T-helper 2 cell (primary cell): ENCODE measurements around the gene MRPL55.
A peak's percentile ranks its signal among the peaks of the same experiment; 100 is the strongest.
"Not testable (repeated sequence)": the region's sequence is repeated elsewhere in the genome, so short reads cannot be mapped to it uniquely, and the experiment has no call there.

Experiments
- DNase-seq, 5 experiments: peaks; one replicate each; pipeline versions ENCODE4 v3.0.0 to v3.0.0-alpha.2; 2012 to 2022

Gene MRPL55

DNA sequence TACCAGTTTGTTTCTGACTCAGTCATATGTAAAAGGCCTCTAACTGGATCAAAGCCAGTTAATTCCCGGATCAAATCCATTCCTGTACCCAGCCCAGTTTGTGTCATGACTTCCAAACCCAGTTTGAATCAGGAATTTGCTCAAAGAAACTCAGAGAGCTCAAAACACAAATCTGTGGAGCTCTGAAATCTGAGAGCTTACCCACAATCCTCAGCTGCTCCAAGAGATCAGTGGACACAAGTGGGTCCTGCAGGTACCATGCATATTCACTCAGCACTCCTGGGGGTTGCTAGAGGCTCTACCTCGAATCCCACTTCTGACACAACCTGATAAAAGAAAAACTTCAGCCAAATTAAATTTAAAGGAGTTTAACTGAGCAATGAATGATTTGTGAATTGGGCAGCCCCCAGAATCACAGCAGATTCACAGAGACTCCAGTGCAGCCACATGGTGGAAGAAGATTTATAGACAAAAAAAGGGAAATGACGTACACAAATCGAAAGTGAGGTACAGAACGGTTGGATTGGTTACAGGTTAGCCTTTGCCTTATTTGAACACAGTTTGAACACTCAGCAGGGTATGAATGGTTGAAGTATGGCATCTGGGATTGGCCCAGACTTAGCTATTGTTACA is 11.9 kb upstream of the MRPL55 start:
- no peak for DNase-seq

DNA sequence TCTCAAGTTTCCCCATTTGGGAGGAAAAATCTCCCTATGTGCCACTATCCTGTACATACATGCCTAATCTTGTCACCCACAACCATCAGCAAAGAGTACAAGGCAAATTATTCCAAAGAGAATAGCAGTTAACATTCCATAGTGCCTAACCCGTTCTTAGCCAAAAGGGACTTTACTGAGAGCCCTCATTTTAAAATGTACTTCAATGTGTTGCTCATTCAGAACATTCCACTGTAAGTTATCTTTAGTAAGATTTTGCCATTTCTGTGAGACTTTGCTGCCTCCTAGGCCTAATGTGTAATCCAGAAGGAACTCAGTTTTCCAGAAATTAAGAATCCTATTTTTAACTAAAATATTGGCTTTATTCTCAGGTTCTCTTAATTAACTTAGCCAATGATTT is 11.3 kb upstream of the MRPL55 start:
- DNase-seq: no peak

DNA sequence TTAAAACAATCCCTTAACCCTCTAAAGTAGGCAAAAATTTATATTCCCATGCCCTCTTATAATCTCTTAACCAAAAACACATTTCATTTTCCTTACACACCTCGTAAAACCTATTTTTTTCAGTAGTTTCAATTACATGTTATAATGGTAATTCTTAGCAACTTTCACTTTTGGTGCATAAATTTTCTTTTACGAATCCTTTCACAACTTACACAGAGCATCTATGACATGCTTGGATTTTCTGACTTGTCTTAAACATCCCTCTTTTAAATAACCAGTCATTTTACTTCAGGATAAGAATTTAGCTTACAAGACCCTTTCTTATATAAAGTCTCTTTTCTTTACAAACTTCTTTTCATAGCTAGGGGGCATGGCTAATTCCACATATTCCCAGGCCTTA is 8.9 kb upstream of the MRPL55 start:
- DNase-seq: no peak

DNA sequence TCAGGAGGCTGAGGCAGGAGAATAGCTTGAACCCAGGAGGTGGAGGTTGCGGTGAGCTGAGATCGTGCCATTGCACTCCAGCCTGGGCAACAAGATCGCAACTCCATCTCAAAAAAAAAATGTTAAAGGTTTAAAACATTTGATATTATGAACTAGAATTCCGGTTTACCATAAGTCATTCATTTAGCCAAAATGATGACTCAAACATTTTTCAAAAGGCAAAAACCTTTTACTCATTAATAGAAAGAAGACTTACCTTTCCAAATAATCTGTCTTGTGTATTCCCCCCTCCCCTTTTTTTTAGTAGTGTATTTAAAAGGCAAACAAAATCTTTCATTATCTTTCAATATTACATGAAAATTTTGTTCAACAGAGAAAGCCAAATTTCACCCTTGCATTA is 8.2 kb upstream of the MRPL55 start:
- DNase-seq: no peak

DNA sequence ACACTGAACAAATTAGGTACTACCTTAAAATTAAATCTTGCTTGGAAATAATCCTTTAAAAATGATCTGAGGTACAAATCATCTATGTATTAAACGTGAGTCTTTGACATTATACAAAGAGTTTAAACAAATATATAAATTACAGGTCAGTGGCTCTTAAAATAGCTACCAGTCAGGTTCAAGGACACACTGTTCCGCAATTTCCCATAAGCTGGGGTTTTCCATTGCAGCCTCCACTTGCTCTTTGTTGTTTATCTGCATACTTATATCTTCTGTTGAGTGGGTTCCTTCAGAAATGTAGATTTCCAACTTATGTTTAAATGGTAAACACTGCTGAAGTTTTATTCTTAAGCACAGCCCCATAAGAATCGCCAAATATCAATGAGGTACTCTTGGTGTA is 5.7 kb upstream of the MRPL55 start:
- DNase-seq: no peak

DNA sequence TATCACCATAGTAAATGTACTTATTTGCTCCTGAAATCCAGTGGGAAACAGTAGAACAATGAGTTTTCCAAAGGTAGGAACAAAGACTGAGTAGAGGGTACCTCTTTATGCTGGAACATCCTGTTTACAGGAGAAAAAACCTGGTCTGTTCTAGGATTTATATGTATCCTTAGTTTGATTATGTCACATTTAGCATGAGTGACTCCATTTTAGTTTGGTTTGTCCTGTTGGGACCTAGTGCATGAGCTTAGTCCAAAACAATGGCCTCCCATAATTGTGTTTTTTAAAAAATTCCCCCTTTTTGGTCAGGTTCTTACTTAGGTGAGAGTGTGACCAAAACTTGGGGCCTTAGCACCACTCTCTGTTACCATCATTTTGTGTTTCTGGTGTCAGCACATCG is 3.5 kb upstream of the MRPL55 start:
- DNase-seq: no peak

DNA sequence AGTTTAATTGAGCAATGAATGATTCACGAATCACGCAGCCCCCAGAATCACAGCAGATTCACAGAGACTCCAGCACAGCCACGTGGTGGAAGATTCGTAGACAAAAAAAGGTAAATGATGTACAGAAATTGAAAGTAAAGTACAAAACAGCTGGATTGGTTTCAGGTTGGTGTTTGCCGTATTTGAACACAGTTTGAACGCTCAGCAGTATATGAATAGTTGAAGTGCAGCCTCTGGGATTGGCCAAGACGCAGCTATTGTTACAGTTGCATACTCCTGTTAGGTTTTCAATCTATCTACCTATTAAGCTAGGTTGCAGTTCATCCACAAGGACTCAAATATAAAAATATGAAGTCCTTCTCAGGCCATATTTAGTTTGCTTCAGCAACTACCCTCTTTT is 3.1 kb upstream of the MRPL55 start:
- no peak for DNase-seq

DNA sequence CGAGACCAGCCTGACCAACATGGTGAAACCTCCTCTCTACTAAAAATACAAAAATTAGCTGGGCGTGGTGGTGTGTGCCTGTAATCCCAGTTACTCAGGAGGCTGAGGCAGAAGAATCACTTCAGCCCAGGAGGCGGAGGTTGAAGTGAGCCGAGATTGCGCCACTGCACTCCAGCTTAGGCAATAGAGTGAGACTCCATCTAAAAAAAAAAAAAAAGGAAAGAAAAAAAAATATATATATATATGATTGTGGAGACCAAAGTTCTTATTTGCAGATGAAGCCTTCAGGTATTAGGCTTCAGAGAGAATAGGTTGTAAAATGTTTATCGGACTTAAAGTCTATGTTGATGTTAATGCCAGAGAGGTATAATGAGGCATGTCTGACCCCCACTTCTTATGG is 2.2 kb upstream of the MRPL55 start:
- not testable (repeated sequence) for DNase-seq

DNA sequence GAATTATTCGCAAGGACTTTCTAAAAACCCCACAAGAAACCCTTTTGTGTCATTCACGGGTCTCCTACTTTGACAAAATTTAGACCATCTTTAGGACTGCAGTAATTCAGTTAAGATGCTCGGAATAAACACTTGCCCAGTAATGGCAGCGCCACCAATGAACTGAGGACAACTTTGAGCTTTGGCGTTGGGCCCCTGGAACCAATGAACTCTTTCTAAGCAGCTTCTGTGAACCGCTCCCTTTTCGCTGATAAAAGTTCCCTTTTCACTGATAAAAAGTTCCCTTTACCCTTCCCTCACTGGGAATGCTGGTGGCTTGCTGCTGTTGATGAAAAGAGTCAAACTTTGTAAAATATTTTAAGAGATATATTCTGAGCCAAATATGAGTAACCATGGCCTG is 1.5 kb upstream of the MRPL55 start:
- no peak for DNase-seq

DNA sequence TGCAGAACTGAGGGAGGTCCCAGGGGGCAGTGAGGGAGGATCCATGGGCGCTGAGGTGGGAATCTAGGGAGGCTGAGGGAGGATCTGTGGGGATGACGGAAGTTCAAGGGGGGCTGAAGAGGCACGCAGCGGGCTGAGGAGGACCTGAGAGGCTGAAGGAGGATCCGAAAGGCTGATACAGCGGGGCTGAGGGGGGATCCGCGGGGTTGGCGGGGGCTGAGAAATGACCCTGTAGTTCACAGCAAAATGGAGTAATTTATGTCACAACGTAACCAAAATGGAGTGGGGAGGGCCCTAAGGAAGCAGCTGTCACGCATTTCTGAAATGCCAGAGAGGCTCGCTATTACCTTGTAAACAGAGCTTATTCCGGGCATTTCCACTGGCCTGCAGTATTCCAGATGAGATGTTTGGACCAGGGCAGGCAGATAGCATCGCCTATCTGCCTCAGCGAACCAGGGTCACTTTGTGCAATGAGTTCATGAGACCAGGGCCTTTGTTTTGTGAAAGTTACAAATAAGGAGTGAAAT is 926 bp upstream of the MRPL55 start:
- no peak for DNase-seq

DNA sequence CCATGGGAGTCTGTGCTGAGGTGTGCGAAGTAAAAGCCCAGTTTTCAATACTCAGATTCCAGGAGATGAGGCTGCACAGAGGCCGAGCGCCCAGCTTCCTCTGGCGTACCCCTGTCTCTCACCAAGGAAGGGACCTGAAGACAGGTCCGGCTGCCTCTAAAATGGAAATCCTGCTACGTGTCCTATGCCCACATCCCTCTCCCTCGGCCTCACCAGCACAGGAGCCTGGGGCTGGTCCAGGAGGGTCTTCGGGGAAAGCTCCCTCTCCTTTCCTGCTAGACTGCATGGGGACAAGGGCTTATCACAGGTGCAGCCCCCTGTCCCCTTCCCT is 392 bp downstream of the MRPL55 start:
- DNase-seq: no peak

DNA sequence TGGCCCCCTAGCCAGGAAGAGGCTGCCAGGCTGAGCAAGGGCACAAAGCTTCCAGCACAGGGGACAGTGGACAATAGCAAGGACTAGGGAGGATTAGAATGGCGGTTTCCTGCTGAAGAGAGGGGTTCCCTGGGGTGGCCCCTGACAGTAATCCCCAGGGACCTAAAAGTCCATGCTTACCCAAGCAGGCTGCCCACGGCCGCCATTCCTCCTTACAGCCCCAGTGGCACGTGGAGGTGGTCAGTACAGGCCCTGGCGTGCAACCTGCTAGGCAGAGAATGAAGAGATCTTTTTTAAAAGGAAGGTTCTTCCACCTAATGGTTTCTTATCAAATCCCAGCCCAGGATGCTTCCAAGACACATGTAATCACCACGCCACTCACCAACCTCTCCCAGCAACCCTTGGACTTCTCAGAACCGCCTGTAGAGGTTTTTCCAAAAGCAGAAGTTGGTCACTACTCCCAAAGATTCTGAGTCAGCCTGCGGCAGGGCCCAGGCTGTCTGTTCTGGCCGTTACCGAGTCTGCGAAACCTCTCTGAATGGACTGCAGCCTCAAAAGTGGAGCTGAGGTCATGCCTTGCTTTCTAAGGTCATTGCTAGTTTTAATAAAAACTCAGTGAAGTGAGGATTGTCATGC is 926 bp downstream of the MRPL55 start:
- no peak for DNase-seq

DNA sequence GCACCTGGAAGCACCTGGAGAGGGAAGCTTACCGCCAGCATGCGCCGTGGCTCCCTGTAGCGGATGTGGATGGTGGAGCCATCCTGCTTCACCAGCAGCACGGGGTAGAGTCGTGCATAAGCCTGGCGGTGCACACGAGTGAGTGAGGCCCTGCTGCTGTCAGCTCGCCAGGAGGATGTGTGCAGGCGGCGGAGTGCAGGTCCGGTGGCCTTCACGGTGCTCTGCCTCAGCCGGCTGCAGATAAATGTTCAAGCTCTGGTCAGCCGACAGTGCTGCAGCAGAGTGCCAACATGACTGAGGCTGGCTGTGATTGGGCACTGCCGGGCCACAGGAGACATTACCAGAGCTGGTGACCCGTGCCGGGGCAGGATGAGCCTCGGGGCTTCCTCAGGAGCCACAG is 1.5 kb downstream of the MRPL55 start:
- DNase-seq: no peak

DNA sequence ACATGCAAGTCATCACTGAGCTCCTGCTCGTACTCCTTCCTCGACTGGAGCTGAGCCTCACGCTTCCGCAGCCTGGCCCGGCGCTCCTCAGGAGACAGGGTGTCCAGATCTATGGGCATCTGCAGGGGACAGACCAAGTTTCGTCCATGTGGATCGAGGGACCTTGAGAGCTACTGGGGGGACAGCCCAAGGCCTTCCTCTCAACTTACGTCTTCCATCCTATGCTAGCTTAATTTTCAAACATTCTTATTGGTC is 2.4 kb downstream of the MRPL55 start:
- DNase-seq: no peak

DNA sequence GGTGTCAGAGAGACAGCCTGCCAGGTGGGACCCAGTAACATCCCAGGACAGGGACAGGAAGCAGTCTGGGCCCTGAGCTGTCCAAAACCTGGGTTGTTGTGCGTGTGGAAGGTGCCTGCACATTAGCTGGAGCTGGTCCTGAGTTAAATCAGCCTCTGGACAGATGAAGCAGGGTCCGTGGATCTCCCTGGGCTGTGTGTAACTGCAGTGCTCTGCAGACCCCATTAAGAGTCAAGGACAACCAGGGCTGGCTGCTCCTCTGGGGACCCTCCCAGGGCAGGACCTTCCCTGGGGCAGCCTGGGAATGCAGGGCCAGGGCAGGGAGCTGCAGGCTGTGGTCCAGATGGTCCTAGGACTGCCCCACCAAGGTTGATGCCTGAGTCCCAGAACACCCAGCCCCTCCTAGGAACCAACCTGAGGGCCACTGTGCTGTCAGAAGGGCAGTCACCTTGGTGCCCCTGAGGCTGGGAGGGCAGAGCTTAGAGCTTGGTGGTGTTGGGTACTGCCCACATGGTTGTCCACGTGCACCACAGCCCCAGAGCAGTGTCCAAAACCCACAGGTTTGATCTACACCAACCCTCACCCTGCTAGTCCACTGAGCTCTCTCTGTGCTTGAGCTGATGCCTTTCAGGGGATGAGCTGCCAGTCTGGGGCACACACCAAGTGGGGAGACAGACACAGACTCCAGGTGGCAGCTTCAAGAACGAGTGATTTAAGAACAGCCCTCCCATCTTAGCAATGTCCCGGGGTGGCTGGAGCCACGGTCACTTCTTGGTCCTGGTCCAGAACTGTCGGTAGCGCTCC is 2.9 kb downstream of the MRPL55 start:
- no peak for DNase-seq

DNA sequence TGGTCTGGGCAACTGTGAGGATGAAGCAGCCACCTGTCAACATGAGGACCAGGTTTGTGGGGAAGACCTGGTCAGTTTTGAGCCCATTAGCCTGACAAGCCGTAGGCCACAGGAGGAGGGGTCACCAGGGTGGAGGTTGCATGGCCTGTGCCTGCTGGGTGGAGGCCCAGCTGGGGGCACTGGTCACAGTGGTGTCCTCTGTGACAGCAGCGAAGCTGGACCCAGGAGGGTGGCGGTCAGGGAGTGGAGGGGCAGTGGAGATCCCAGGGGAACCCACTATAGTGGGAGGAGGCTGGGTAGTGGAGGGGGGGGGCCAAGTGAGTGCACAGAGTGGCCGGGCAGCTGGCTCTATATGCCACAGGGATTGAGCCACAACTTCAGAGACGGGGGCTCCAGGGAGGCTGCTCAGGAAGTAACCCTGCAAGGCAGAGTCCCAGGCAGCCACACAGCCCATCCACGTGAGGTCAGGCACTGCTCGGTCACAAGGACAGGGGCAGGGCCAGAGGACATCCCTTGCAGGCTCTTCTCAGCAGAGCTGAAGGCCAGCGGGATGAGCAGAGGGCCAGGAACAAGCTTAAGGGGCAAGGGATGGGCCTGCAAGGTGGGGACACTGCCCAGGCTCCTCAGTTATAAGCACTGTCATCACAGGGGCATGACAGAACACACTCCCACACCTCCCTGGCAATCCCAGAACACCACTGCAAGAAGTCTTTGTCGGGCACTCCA is 3.7 kb downstream of the MRPL55 start:
- DNase-seq: no peak

DNA sequence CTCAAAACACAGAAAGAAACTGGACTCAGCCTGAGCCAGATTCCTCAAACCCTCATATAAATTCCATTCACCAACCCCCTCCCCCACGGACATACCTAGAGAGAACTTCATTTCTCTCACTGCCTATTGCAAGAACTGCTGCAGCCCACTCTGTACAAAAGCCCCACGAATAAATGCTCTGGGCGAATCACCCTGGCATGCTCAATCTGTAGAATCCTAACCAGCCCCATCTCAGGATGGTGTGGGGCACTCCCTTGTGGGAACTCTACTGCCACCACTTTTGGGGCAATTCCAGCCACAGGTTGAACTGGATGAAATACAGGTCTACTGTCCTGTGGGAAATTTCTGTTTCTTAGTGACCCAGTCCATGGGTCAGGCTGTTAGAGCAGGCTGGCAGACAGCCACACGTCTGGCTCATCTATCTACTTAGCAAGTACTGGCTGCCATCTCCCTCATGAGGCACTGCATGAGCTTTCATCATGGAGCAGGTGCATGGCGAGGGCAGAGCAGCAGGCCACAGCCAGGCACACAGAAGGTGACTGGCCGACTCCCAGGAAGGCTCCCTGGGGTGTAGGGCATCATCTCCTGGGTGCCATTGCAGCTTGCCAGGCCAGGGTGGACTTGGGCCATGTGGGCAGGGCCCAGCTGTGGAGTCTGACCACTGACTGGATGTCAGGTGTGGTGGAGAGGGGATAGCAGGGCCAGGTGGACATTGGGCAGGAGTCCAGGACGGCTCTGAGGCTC is 4.4 kb downstream of the MRPL55 start:
- no peak for DNase-seq

DNA sequence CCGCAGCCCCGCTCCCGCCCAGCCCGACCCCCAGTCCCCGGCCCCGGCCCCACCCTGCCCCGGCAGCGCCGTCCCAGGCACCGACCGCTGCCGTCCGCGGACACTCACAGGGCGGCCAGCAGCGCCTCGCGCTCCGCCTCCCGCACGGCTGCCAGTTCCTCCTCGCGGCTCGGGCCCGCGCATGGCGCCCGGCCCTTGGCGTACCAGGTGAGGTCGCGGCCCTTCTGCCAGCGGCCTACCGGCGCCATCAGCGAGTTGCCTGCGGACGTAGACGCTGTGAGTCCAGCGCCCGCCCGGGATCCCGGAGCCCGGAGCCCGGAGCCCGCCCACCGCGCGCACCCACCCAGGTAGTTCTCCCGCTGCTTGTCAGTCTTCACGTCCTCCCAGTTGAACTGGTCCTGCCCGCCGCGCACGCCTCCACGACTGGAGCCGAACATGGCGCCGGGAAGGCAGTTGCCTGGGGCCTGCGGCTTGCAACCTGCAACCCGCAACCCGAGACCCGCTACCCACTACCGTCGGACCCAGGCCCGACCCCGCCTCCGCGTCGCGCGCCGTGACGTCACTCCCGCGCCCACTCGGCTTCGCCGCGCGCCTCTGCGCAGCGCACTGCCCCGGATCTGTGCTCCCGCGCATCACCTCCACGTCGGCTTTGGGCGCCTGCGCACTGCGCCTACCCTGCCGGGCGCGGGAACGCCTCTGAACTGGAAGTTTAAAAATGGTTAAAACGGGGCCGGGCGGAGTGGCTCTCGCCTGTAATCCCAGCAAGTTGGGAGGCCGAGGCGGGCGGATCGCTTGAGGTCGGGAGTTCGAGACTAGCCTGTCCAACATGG is 6.1 kb downstream of the MRPL55 start, which contains the start of gene C1orf35:
TSS of gene C1orf35 (minus strand) at position 535 of the 830 bp plus-strand sequence. CDS start at position 437, 98 bp downstream.
- DNase-seq: peak; percentile 89 to 96 (median 92)

DNA sequence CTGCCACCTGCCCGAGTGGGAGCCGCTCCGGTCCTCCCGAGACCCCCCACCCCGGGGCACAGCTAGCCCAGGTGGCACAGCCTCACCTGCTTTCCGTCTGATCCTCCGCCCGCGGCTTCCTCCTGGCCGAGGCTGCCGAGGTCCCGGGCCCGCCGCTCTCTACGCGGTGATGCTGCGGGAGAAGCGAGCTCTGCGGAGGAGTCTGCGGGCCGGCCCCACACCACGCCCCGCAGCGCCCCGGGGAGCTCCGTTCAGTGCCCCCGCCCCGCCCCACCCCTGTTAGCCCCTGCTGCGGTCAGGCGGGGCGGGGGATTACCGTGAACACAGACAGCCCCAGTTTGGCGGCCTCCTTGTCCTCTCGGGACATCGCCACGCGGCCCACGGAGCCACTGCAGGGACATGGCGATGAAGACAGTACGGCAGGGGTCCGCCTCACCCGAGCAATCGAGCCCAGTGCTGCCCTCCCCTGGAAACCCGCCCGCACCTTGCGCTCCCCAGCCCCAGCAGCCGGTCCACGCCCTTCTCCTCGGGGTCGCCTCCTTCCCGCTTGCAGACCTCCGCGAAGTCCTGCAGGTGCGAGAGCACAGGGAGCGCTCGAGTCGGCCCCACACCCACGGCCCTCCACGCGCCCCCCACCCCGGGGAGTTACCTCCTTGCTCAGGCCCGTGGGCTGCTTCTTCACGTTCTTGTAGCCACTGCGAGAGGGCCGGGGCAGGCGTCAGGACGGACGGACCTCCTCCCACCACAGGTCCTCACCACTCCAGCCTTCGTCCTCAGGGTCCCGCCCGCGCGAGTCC is 6.9 kb downstream of the MRPL55 start:
- peak; percentile 38 to 67 (median 60) for DNase-seq

DNA sequence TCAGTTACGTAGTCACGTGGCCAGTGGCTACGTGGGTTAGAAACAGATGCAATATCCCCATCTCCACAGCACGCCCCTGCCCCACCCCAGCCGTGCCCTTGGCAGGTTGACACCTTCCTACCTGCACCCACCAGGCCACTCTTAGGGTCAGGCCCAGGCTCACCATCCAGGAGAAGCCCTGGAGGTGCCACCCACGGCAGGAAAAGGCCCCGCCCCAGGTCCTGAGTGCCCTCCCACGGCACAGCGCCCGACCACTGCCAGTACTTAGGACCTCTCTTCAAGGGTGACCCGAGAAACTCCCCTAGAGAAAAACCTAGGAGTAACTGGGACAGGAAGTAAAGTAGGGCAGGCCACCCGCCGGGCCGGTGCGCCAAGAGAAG is 7.5 kb downstream of the MRPL55 start:
- DNase-seq: peak in 1 of 5 experiments; percentile 55
